HL-60/S4 (cell line): Measurements from ENCODE around the gene DHRS3.
"Not testable (repeated sequence)": the region's sequence is repeated elsewhere in the genome, so short reads cannot be mapped to it uniquely, and the experiment has no call there.

ENCODE experiments used
- in situ Hi-C: fragments of 300-500 bp; cut with MboI; formaldehyde crosslinking; loops from 2 replicates; pipeline ENCODE4 v1.14.3; 2022; ENCODE audit warnings: low sequenced_read_pairs

Gene DHRS3, protein sequence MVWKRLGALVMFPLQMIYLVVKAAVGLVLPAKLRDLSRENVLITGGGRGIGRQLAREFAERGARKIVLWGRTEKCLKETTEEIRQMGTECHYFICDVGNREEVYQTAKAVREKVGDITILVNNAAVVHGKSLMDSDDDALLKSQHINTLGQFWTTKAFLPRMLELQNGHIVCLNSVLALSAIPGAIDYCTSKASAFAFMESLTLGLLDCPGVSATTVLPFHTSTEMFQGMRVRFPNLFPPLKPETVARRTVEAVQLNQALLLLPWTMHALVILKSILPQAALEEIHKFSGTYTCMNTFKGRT

DNA sequence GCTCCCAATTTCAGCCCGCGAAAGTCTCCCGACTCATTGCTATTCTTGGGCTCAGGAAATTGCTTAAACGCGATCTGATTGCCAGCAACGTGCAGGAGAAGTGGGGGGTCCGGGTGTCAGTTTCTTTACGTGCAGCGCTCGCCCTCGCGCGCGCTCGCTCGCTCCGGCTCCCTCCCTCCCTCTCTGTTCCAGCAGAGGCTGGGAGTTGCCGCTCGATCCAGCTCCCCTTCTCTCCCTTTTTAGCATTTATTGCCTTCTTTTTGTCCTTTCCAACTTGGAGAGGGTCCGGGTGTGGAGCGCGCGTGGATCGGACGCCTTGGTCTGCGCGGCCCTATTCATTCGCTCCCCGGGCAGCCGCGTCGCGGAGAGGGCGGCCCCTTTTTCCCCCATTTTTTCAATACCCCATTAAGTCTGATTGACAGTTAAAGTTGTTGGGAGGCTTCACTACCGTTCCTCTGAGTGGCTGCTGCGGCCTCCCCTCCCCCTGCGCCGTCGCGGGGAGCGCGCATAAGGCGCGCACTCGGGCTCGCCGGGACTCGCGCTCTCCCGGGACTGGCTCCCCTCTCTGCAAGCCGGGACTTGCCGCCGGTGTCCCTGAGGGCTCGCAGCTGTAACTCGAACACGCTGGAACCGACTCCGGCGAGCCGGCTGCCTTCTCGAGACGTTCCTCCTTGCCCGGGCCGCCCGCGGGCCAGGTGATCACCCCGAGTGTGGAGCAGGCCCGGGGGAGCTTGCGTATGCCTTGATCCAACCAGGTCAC lies at the start of gene DHRS3:
Gene DHRS3 (minus strand): TSS at position 310 of the 760 bp plus-strand sequence. CDS start 862 bp downstream, outside the sequence.
- in situ Hi-C loops: loop anchor here (10.0 kb wide), 1 partner anchor 403 kb away; no protein-coding TSS in a partner anchor

DNA sequence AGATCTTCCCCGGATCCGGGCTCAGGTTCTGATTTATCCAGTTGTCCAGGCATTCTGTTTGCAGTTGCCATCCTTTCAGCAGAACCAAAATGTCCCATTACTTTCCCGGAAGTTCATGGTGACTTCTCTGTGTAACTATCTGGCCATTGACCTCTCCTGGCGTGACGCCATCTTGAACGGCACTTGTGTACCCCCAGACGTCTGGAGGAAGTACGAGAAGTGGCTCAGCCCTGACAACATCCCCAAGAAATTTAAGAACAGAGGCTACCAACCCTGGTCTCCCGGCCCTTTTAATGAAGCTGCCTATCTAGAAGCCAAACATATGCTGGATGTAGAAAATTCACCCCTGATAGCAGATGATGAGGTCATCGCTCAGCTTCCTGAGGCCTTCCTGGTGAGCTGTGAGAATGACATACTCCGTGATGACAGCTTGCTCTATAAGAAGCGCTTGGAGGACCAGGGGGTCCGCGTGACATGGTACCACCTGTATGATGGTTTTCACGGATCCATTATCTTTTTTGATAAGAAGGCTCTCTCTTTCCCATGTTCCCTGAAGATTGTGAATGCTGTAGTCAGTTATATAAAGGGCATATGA lies 48.2 kb upstream of the DHRS3 start:
- in situ Hi-C loops: no loop called here

DNA sequence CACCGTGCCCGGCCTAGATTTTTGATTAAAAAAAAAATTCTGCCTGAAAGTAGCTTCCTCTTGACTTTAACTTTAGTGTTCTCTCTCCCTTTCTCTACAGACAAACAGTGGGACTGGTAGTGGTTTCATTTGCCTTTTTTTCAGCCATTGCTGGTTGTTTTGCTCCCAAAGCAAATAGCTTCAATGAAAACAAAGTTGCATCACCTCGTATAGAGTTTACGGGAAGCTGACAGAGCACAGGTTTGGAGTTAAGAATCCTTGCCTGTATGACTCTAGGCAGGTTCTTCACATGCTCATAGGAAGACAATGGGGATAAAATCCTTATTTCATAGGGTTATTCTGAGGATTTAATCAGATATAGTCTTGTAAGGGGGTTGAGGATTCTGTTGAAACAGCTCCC lies 47.5 kb upstream of the DHRS3 start:
- in situ Hi-C loops: no loop called here

DNA sequence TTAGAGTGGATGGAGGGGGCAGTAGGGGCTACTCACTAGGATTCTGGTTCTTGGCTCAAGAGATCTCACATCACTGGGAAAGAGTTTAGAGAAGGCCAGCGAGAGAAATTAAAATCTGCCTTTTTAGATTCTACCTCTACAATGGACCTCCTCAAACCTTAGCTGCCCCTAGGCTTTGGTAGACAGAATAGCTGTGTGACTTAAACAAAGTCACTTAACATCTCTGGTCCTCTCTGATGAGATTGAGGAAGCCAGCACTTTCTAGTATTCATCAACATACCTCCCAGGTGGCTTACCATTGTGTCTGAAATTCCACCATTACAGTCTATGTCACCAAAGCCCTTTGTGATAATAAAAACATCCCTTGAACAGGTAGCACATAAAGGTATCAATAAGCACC lies 44.5 kb upstream of the DHRS3 start:
- in situ Hi-C loops: no loop called here

DNA sequence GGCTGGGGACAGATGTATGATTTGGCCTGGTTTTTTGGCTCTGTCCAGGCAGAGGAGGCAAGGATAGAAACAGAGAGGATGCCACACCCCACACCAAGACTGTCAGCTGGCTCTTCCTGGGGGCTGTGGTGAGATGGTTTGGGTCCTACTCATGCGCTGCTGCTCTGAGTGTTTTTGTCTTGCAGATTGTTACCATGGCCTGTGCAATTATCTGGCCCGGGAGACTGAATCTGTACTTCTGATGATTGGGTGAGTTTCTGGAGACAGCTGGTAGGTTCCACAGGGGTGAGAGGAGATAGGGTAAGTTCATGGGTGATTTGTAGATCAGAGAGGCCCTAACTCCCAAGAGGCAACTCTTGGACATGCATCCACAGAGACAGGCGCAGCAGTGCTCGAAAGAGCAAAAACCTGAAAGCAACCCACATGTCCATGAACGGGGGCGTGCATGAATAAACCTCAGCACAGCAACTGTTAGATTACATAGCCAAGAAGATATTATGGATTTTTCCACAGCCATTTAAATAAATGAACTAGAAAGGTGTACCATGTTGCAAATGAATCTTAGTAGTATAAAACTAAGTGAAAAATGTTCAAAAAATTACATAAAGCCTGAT lies 43.7 kb upstream of the DHRS3 start:
- in situ Hi-C loops: no loop called here

DNA sequence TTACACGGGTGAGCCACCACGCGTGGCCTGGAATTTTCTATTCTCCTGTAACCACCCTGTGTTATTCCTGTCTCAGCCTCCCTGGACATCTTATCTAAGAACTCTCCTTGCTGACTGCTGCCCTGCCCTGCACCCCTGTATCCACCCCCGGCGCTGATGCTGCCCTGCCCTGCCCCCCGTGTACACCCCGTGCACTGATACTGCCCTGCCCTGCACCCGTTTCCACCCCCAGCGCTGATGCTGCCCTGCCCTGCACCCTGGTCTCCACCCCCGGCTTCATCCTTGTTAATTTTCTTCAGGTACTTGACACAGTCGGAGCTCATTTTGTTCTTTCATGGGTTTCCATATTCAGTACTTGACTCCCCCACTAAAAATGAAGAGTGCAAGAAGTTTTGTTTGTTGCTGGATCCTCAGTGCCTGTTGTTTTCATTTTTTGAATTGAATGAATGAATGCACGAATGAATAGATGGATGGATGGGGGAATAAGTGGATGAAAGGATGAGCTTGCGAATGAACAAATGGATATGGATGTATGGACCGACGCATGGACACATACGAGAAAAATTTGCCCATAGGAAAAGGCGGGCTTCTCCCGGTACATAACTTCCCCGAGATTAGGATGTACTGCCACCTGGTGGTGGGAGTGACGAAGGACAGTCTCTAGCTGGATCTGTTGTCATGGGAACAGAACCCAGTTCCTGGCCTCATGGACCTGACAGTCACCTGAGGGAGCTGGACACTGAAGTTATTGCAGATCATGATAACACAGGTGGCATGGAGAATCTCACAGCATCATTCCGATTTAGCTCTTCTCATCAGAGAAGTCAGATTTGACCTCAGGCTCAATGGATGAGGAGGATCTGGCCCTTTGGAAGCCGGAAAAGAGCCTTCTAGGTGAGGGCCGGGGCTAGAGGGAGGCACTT lies 40.8 kb upstream of the DHRS3 start:
- in situ Hi-C loops: no loop called here

DNA sequence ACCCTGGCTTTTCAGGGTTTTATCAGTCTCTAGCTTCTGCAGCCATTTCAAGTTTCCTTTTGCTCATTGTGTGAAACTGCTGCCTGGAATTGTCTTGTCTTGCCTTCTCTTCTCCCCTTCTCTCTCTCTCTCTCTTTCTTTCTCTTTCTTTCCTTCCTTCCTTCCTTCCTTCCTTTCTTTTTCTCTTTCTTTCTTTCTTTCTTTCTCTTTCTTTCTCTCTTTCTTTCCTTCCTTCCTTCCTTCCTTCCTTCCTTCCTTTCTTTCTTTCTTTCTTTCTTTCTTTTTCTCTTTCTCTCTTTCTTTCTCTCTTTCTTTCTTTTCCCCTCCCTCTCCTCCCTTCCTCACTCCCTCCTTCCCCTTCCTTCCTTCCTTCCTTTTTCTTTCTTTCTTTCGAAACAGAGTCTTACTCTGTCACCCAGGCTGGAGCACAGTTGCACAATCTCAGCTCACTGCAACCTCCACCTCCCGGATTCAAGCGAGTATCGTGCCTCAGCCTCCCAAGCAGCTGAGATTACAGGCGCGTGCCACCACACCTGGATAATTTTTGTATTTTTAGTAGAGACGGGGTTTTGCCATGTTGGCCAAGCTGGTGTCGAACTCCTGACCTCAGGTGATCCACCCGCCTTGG lies 40.0 kb upstream of the DHRS3 start:
- in situ Hi-C loops: not testable (repeated sequence)

DNA sequence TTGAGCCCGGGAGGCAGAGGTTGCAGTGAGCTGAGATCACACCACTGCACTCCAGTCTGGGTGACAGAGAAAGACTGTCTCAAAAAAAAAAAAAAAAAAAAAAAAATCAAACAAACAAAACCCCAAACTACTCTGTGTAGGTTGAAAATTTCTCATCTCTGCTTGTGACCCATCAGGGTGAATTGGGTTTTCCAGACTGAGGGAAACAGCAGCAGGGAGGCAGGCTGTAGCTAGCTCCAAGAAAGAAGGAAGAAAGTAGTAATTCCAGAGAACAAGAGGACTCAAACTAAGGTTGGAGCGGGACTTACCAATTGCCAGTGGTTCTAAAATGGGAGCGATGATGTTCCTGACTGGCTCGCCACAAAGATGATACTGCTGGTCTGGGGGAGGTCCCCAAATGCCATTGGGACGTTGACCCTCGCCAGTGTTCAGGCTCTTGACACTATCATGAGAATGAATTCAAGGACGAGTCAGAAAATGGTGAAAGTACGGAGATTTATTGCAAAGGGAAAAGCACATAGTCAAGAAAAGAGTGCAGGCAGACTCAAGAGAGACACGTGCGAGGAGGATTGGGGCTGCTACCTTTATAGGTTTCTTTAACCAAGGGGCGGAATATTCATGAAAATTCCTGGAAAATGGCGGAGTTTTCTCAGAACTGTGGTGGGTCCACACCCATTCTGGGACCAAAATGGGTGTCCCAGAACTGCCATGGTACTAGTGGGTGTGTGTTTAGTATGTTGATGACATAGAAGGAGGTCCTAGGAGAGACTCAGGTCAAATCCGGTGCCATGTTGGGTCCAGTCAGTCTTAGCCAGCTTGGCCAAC lies 39.3 kb upstream of the DHRS3 start:
- in situ Hi-C loops: no loop called here

DNA sequence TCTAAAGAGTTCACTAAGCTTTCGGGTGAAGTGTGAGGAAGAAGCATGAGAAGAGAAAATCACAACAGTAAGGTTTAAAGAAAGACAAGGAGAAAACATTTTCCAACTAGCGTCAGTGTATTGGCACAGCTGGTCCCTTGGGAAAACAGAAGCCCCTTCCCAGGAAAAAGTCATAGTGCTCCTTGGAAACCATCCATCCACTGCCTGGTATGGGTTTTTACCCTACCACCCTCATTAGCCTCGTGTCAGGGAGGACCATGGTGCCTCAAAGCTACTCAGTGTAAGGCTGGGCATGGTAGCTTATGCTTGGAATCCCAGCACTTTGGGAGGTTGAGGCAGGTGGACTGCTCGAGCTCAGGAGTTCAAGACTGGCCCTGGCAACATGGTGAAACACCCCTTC lies 38.6 kb upstream of the DHRS3 start:
- in situ Hi-C loops: no loop called here

DNA sequence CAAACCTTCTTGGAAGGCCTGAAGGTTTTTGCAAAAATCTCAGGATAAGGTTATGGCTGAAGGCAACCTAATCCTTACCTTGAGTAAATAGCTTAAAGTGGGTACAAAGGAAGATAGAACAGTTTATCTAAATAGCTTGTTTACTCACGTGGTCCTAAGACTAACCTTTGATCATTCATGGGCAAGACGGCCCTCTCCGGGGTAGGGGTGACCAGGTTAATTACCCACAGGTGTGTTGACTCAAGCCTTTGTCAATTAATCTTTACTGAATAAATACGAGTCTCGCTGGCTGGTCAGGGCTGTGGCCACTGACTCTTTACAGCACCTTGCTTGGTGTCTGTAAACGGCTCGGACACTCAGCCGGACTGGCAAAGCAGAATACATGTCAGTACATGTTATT lies 36.6 kb upstream of the DHRS3 start:
- in situ Hi-C loops: no loop called here

DNA sequence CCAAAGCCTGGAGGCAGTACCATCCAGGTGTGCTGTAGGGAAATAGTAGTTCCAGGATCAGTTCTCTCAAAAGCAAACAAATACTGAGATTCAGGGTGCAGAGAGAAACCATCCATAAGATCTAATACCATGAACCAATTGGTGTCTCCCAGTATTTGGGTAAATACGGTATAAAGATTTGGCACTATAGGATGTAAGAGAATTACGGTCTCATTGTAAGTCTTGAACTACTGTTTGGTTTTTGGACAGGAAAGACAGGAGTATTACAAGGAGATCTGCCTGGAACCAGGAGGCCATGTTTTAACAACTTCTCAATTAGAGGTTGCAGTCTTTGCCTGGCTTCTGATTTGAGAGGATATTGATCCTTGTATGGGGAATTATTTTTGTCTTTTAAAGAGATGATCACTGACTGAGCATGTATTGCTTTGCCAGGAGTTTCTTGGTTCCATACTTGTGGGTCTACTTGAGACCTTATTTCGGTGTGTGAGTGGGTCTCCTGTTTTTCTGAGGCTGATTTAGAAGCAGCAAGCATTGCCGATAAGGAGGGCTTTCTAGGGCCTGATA lies 36.1 kb upstream of the DHRS3 start:
- in situ Hi-C loops: no loop called here

DNA sequence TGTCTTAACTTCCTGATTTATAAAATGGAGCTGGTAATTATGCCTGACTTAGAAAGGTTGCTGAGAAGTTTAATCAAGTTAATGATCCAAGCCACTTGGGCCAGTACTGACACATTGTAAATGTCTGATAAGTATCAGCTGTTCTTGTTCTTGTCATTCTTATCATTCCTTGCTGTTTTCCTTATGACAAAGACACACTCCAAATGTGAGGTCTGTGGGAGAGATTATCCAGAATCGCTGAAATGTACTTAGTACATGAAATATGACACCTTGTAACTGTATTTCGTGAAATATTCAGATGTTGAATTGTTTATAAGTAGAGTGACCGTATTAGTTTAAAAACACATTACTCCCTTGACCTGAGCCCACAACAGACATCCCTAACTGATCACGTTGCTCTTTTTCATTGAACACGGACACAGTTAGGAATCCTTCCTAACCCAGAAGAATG lies 32.0 kb upstream of the DHRS3 start:
- in situ Hi-C loops: loop anchor here (25.0 kb wide), 2 partner anchors 338 to 538 kb away; no protein-coding TSS in a partner anchor

DNA sequence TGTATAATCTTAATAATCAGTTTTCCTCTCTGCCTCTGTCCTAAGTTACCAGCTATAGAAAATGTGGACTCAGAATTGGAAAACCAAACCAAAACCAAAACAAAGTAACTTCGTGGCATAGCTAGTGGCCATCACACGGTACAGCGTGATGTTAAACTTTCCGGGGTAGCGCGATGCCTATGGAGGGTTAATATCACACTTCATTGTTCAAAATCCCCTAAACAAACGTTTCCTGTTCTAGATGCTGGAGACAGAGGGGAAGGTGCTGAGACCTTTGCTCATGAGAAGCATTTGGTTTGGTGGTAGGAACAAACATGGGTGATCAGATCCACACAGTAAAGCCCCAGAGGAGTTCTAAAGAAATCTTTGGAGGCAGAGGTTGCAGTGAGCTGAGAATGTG lies 30.7 kb upstream of the DHRS3 start:
- in situ Hi-C loops: loop anchor here (25.0 kb wide), 2 partner anchors 336 to 536 kb away; no protein-coding TSS in a partner anchor

DNA sequence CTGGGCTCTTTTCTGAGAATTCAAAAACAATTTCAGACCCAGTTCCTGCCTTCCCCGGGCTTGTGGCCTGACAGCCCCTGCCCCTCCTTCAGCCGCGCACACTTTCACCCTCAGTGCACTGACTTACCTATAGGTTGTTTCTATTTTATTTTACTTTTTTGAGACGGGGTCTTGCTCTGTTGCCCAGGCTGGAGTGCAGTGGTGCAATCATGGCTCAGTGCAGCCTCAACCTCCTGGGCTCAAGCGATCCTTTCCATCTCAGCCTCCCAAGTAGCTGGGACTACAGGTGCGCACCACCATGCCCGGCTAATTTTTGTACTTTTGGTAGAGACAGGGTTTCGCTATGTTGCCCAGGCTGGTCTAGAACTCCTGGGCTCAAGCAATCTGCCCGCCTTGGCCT lies 27.4 kb upstream of the DHRS3 start:
- in situ Hi-C loops: loop anchor here (25.0 kb wide), 2 partner anchors 333 to 533 kb away; no protein-coding TSS in a partner anchor

DNA sequence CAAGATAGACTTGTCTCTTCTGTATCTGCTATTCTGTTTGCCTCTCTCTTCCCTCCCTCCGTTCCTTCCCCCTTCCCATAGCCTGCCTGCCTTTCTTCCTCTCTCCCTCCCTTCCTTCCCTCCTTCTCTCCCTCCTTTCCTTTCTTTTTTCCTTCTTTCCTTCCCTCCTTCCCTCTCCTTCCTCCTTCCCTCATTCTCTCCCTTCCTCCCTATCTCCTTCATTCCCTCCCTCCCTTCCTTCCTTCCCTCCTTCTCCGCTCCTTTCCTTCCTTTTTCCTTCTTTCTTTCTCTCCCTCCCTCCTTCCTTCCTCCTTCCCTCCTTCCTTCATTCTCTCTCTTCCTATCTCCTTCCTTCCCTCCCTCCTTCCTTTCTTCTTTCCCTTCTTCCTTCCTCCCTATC lies 26.8 kb upstream of the DHRS3 start:
- in situ Hi-C loops: loop anchor here (25.0 kb wide), 2 partner anchors 333 to 533 kb away; no protein-coding TSS in a partner anchor

DNA sequence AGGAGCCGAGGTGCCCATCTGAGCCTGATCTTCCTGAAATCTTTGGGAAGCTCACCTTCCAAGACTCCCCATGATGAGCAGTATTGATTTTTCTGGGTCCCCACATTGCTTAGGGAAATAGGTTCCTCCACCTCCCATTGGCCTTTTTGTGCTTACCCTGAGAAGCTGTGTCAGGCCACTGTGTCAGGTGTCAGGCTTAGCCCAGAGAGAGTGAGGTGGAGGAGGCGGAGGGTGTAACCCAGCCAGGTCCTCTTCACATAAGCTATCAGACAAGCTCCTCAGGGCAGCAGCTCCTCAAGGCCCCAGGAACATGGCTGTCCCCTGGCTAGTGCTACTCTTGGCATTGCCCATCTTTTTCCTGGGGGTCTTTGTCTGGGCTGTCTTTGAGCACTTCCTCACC lies 26.2 kb upstream of the DHRS3 start:
- in situ Hi-C loops: loop anchor here (25.0 kb wide), 2 partner anchors 332 to 532 kb away; no protein-coding TSS in a partner anchor

DNA sequence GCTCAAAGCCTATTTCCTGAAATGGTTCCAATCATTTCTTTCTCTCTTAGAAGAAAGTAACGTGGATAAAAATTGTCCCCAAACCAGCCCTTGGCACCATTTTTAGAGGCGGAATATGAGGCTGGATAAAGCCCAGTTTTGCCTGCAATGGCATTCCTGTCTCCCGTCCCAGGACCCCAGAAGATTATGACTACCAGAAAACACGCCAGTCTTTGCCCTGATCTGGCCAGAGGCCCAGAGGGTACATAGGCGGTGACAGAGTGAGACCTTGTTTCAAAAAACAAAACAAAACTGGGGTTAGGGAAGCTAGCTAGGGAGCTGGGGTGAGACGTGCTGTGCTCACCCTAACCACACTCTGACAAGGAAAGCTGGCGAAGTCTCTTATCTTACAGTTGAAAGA lies 25.8 kb upstream of the DHRS3 start, which contains the start of gene AADACL4:
Gene AADACL4 (plus strand): TSS at position 301 of the 400 bp plus-strand sequence. CDS start 462 bp downstream, outside the sequence.
- in situ Hi-C loops: loop anchor here (25.0 kb wide), 2 partner anchors 331 to 531 kb away; no protein-coding TSS in a partner anchor

DNA sequence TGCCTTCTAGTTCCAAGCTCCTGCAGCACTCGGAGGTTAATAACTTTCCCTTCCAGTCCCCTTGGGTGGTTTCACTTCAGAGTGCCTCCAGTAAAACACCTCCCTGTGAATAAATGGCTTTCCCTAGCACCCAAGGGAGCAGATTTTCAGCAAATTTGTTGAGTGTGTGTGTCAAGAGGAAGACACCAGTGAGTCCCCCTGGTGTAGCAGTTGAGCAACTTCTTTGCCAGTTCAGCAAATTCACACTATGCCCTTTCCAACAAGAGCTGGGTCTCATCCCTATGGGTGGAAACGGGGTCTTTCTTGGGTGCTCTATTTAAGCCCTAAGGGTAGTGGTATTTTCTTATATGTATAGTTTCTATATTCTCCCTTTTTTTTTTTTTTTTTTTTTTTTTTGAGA lies 25.1 kb upstream of the DHRS3 start:
- in situ Hi-C loops: loop anchor here (25.0 kb wide), 2 partner anchors 331 to 531 kb away; no protein-coding TSS in a partner anchor
